Right forelimb (tissue), 1 donor: ENCODE measurements around the gene CLTB.
A peak's percentile ranks its signal among the peaks of the same experiment; 100 is the strongest.

Experiments
- DNase-seq: peaks from one replicate; pipeline ENCODE4 v3.0.0-alpha.2; 2018

Gene CLTB

DNA sequence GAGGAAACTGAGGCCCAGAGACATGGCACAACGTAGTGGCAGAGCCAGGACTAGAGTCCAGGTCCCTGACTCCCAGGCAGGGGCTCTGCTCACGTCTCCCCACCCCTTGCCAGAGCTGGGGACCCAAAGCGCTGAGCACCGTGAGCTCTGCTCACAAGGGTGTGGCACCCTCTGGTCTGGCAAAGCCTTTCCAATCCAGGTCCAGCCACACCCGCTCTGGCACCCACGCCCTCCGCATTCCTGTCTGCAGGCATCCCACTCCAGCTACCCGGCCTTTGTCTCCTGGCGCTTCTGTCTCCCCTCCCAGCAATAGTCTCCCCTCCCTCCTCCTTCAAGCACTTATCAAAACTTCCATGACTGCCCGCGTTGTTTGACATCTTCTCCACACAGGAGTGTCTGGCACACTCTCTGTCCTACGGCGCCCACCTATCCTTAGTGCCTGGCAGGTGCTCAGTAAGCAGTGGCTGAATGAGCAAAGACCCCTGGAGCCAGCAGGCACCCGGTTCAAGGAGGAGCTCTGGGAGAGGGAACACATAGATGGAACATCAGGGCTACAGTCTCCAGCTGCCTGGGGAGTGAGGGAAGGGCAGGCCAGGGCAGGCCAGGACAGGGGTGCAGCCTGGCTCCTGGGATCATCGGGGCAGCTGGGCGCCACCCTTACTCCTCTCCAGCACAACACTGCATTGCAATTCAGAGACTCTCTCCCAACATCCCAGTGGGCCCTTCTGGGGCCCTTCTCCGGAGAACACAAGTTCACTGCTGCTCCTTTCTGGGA is 15.8 kb downstream of the CLTB start:
- no peak for DNase-seq

DNA sequence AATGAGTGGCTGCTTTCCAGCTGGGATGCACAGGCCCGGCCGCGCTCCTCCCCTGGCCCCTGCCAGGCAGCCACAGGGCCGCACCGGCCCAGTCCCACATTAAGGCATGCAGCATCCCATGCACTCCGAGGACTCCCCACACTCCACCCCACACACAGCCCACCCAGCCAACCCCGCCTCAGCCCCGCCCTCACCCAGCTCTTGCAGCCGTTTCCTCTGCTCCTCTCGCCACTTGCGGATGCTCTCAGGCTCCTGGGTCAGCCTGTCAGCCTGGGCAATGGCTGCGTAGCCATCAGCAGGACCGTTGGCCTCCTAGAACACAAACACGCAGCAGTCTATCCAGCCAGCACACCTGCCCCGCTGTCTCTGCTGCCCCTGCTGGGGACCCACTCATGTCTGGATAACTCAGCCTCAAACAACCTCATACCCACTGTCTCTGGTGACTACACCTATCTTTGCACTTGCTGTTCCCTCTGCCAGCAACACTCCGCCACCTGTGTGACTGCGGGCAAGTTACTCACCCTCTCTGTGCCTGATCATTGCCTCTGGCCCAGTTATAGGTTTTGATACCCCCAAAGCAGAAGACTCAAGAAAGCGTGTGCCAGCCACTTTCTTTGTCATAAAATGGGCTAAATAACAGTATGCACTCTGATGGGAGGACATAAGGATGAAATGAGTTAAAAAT is 18.5 kb downstream of the CLTB start:
- DNase-seq = peak; percentile 2

DNA sequence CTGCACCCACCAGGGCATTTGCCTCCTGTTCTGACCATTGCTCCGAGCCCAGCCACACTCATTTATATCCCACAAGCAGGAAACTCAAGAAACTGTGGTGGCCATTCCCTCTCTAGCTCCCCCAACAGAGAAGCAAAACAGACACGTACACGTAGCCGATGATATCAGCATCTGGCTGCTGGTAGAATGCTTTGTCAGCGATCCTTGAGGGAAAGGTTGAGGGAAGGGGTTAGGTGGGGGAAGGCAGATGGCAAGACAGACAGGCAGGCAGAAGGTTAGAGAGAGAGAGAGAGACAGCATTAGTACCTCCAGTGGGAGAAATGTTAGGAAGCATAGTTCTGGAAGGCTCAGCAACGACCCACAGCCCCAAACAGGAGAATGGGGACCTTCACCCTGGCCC is 20.0 kb downstream of the CLTB start:
- no peak for DNase-seq

DNA sequence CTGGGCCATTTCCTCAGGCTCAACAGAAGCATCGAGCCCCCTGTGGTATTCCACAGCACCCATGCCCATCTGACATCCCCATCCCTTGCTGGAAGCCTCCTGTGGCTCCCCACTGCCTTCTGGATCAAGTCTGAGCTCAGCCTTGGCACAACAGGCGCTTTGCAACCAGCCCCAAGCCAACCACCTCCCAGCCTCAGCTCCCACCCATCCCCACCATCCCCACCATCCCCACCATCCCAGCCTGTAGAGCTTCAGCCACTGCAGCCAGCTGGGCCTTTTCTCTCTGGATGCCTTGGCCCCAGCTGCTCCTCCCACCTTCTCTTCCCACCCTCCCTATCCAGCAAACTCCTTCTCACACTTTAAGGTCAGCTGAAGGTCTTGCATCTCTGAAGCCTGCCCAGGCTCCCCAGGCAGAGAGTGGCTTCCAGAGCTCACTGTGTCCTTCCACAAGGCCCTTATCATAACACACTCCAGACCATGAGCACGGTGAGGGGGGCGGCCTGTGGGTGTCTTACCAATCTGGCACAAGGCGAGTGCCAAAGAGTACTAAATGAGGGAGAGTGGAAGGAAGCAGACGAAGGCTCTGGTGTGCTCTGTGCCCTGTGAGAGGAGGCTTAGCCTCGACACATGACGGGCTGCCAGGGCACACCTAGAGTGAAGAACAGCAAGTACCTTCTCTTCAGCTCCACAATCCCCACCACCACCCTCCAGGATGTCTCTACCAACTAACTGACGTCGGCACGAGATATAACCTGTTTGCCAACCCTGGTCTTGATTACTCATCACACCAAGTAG is 21.3 kb downstream of the CLTB start:
- no peak for DNase-seq

DNA sequence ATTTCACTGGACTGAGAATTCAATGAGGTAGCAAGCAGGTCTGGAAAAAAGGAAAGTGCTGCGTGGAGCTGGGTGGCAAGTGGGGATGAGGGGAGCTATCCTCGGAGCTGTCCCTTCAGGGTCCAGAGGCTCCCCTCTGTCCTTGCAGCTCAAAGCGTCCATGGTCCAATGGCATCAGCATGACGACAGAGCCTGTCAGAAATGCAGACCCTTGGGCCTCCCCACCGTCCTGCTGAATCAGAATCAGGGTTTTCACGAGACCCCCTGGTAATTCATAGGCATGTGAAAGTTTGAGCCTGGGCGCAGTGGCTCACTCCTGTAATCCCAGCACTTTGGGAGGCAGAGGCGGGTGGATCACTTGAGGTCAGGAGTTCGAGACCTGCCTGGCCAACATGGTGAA is 22.2 kb downstream of the CLTB start:
- DNase-seq = no peak

DNA sequence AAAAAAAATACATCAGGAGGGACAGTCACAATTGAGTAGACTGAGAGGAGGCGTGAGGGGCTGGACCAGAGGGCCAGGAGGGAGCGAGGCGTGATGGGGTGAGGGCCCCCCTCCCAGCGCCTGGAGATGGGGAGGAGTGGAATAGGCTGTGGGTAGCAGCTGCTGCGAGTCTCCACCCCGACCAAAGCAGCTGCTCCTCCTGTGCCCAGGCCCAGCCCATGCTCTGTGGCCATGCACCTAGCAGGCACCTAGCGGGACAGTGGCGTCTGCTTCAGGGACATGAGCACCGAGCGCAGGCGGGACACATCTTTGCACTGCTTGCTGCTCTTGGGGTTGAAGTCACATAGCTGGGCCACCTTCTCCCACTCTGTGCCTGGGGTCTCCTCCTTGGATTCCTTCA is 23.8 kb downstream of the CLTB start:
- no peak for DNase-seq

DNA sequence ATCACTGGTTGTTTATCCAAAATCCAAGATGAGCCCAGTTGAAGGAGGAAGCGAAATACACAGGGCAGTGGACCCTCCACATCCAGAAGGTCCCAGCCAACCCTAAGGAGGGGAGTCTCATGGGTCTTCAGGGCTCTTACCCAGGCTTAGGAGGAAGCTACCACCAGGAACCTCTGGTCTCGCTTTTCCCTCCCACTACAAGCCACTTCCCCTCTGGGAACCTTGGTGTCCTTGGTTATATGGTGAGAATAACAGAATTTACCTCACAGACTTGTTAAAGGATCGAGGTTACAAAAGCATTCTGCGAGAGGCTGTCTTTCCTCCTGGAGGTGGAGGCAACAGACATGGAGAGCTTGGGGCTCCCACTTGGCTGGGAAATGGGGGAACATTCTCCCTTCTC is 24.3 kb downstream of the CLTB start:
- no peak for DNase-seq

DNA sequence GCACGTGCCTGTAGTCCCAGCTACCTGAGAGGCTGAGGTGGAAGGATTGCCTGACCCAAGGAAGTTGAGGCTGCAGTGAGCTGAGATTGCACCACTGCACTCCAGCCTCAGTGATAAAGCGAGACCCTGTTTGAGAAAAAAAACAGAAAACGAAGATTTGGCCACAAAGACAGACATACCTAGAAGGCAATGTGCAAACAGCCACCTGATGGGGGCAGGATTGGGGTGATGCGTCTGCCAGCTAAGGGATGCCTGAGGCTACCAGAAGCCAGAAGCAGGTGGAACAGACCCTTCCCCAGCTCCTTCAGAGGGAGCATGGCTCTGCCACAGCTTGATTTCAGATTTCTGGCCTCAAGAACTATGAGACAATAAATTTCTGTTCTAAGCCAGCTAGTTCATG is 24.9 kb downstream of the CLTB start:
- no peak for DNase-seq

DNA sequence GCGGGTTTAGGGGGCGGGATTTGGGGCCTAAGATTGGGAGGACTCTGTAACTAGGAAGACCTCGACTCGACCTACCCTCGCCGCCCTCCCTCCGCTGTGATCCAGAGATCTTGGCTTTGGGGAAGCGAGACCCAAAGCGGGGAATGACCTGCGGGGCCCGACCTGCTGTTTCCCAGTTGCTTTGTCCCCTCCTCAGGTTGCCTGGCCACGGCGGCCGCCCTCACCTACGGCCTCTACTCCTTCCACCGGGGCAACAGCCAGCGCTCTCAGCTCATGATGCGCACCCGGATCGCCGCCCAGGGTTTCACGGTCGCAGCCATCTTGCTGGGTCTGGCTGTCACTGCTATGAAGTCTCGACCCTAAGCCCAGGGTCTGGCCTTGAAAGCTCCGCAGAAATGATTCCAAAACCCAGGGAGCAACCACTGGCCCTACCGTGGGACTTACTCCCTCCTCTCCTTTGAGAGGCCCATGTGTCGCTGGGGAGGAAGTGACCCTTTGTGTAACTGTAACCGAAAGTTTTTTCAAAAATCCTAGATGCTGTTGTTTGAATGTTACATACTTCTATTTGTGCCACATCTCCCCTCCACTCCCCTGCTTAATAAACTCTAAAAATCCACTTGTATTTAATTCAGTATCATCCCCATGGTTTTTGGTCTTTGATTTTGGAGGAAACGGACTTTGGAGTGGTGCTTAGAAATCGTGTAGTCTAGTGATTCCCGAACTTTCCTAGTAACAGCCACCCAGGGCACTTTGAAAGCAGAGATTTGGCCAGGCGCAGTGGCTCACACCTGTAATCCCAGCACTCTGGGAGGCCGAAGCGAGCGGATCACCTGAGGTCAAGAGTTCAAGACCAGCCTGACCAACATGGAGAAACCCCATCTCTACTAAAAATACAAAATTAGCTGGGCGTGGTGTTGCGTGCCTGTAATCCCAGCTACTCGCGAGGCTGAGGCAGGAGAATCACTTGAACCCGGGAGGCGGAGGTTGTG is 26.9 kb downstream of the CLTB start:
- no peak for DNase-seq

DNA sequence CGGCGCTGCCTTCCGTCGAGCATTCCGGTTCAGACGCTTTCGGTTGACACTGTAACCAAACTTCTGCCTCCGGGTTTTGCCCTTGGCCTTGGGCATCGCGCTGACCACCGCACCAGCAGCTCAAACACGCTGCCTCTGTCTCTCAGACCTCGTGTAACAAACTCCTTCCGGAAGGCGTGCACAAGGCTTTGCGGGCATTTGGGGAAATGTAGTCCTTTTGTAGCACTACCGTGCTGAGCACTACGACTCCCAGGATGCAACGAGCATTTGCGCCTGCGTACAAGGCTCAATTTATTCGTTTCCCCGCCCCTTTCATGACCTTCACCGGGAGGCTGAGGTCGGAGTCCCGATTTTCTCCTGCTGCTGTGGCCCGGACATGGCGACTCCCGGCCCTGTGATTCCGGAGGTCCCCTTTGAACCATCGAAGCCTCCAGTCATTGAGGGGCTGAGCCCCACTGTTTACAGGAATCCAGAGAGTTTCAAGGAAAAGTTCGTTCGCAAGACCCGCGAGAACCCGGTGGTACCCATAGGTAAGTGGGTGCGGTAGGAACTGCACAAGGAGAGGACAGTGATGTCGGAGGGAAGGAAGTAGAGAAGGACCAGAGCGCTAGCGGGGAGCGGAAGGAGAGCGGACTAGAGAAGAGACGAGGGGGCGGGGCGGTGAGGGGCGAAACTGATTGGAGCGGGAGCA is 27.8 kb downstream of the CLTB start, which contains the start of the genes HIGD2A and NOP16:
HIGD2A (plus strand) TSS at position 308 of the 691 bp plus-strand sequence; CDS start at position 377, 69 bp downstream.
NOP16 (minus strand) TSS at position 155 of the 691 bp plus-strand sequence; CDS start at position 96, 59 bp downstream.
- peak; percentile 96 for DNase-seq

DNA sequence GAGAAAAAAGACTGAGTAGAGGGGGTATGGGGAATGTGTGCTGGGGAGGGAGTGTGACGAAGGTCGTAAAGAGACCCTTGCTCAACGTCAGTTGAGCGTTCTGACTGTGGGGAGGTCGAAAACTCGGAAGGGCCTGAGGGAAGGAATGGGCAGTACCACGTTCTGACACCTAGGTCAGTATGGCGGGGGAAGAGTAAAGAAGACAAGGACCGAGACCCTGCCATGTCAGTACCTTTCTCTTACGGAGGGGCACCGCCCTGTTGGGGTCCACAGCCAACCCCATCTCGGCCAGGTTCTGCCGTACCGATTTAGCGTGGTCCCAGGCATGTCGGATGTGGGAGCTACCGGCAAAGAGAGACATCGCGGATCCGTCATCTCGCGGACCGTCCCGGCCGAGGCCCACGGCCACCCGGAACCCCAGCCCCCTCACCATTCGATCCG is 28.3 kb downstream of the CLTB start:
- DNase-seq = no peak

DNA sequence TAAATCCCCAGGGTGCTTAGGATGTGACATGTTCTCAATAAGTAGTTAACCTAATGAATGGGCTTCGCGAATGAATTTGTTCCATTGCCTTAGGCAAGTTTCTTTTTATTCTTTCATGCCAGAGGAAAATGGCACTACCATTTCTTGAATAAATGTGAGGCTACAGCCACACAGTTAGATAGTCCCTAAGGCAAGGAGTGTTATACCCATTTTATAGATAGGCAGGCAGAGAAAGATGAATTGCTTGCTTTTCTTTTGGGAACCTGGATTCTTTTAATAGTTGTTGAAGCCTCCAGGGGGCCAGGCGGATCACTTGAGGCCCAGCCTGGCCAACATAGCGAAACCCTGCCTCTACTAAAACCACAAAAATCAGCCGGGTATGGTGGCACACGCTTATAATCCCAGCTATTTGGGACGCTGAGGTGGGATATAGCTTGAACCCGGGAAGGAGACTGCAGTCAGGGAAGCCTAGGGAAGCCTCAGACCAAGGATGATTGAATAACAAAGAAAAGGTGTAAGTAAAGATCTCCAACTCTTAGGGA is 28.9 kb downstream of the CLTB start:
- no peak for DNase-seq

DNA sequence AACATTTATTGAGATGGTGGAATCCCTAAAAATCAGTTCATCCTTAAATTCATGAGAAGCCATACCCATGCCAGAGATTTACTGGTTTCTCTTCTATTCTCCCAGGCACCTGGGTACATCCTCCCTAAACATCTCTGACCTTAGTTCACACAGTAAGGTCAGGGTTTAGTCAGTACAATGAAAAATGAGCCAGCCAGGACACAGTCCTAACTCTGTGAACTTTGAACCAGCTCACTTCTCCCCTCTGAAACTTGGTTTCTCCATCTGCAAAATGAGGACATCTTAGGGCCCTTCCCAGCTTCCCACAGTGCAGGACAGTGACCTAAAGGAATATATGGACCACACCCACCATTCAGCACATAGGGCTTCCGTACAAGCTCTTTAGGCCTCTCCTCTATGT is 29.8 kb downstream of the CLTB start:
- DNase-seq = no peak

DNA sequence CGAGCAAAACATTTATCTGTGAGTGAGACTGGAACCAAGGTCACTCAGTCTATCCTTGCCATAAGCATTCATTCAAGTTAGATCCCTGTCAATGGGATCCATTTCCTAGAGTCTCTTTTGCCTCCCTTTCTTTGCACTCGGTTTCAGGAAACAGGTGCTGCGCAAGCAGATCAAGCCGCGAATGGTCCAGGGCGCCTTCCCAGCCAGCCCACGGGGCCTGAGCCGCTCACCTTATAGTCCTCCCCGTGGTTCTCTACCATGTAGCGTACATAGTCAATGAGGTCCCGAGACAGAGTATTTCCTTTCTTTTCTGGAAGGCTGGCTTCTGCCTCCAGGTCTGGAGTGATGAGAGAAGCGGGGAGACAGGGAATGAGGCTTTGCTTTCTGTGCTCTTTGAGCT is 31.3 kb downstream of the CLTB start:
- no peak for DNase-seq

DNA sequence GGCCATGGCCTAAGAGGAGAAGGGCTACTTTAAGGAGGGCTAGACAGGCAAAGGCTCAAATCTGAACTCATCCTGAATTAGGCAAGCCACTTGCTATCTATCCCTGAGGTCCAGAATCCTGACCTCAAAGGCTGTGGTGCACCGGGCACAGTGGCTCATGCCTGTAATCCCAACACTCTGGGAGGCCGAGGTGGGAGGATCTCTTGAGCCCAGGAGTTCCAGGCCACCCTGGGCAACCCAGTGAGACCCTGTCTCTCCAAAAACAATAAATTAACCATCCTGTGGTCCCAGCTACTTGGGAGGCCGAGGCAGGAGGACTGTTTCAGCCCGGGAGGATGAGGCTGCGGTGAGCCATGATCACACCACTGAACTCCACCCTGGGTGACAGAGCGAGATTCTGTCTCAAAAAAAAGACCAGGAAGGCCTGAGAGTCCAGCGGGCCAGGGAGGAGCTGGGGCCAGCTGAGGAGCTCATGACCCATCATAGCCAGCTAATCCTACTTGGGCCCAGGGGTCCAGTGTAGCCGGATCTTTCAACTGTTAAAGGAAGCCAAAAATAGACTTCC is 31.9 kb downstream of the CLTB start:
- no peak for DNase-seq

DNA sequence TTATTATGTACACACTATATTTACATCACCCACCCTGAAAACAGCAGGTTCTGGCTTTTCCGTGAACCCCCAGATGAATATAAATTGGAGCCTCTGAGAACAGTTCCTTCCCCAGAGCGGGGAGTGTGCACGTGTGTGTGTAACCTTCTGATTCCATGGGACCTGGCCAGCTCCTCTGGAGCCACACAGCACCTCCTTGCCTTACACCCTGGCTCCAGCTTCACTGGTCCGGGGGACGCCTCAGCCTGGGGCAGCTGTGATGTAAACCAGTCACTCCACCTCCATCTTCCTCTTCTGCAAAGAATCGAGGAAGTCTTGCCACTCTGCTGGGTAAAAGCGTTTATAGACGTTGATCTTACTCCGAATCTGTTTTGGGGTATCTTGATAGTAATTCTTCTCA is 32.4 kb downstream of the CLTB start:
- DNase-seq = no peak

DNA sequence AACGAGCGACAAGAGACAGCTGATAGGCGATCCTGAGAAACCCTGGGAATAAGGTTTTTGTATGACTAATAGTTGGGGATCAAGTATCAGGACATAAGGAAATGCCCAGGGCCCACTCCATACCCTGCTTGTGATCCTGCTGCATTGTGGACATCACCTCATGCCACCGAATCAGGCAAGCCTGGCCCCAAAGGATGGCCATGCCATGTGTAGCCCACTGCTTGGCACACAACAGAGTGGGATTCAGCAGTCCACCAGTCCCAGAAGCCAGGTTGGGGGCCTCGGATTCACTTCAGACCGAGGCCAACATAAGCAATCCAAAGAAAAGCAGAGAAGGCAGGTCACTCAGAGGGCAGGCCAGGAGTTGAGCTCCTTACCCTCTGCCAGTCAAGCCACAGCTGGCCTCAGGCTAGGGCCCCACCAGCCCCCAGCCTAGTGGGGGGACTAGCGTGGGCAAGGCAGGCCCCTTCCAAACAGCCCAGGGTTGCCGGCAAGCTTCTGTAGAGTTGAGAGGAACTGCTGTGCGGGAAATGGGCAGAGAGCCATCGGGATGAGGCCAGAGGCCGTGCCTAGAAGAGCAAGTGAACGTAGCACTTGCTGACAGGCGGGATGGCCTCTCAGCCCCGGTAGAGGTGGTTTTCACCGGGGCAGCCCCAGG is 33.0 kb downstream of the CLTB start:
- DNase-seq = no peak

DNA sequence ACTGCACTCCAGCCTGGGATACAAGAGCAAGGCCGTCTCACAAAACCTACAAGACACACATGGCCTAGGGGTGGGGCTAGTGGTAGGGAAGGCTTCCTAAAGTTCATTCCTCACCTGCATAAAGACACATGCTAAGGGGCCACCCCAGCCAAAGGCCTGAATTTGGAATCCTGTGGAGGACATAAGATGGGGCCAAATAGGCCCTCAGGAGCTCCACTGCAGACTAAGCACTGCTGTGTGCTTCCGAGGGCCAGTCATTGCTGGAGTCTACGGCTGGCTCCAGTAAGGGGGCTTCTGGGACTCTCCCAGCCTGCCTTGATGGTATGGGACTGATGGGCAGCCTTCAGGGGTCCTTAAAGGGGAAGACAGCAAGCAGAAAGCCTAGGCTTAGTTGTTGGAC is 33.6 kb downstream of the CLTB start:
- DNase-seq = no peak

DNA sequence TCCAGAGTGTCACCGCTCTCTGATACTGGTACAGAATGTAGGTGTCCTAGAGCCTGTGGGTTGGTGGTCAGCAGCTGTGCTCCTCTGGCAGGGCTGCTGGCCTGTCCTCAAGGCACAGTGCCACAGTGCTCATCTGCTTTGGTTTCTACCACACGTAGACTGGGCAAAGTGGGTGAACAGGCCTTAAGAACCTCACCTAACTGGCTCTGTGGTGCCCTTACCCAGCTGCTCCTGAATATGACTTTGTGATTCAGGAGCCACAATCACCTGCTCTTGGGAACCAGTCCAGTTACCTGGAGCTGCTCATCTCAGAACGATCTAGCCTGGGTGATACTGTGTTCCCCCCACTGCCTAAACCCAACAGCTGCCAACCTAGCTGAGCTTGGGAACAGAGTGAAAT is 34.4 kb downstream of the CLTB start:
- no peak for DNase-seq

DNA sequence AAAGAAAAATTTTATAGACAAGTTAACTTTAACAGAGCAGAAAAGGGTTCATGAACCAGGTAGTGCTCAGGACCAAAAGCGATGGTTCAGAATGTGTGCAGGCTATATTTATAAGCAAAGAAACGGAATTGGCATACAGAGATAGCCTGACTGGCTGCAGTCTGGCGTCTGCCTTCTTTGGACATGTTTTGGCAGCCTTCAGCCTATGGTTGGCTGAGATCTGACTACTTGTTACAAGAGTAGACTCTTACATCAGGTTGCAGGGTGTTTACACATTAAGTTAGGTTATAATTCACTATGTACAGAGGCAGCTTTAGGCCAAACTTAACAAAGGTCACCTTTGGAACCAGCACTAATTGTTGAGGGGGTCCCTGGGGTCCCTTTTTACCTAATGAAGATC is 34.9 kb downstream of the CLTB start:
- DNase-seq = no peak
